8988T (cell line): ENCODE results near the gene ZNF287.

ENCODE experiments used
- DNase-seq: peaks from one replicate; pipeline ENCODE4 v3.0.0; 2011

ZNF287 gene

DNA sequence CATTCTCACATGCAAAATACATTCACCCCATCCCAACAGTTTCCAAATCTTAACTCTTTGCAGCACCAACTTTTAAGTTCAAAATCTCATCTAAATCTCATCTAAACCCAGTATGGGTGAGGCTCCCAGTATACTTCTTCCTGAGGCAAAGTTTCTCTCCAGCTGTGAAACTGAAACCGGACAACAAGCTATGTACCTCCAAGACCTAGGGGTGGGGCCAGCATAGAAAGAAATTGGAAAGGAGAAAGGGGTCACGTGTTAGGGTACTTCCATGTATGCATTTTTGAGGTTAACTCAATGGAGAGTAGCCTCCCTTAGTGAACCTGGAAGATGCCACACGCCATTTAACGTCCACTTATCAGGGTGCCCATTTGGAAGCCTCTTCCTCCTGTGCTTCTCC is 53.1 kb downstream of the ZNF287 start:
- DNase-seq, result no peak

DNA sequence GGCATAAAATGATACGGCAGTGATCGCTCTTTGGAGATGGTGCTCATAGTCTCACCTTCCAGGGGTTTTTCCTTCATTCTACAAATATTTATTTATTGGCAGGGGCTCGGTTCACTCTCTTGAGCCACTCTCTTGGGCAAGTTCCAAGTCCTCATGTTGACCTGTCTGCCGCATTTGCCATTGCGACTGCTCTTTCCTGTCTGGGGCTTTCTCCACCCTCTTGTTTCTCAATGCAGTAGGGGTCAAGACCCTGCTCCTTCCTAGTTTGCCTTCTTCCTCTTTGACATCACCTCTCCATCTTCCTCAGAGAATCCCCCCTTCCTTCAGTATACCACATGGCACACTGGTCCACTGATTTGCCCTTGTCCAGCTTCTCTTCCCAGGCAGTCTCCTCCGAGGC is 55.1 kb downstream of the ZNF287 start:
- no peak for DNase-seq

DNA sequence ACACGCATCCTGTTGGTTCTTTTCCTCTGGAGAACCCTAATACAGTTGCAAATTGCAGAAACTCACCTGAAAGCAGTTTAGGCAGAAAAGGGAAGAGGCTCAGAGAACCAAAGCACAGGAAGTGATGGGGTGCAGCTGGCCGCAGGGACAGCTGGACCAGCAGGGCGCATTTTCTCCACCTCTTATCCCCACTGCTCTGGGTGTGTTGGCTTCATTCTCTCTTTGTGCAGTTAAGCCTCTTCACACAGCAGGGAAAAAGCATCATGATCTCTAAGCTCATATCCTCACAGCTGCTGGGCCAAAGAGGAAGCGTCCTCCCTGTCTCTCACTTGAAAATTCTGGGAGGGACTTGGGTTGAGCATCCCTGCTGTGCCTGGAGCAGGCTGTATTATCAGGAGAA is 57.0 kb downstream of the ZNF287 start:
- no peak for DNase-seq

DNA sequence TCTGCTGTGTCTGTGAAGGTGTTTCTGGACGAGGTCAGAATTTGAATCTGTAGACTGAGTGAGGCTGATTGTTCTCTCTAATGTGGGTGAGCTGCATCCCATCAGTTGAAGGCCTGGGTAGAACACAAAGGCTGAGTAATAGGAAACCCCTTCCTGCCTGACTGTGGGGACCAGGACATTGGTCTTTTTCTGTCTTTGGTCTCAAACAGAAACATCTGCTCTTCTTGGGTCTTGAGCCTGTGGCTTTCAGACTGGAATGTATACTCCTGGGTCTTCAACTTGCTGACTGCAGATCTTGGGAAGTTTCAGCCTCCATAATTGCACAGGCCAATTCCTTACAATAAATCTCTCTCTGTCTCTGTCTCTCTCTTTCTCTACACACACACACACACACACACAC is 57.4 kb downstream of the ZNF287 start:
- DNase-seq, result no peak

DNA sequence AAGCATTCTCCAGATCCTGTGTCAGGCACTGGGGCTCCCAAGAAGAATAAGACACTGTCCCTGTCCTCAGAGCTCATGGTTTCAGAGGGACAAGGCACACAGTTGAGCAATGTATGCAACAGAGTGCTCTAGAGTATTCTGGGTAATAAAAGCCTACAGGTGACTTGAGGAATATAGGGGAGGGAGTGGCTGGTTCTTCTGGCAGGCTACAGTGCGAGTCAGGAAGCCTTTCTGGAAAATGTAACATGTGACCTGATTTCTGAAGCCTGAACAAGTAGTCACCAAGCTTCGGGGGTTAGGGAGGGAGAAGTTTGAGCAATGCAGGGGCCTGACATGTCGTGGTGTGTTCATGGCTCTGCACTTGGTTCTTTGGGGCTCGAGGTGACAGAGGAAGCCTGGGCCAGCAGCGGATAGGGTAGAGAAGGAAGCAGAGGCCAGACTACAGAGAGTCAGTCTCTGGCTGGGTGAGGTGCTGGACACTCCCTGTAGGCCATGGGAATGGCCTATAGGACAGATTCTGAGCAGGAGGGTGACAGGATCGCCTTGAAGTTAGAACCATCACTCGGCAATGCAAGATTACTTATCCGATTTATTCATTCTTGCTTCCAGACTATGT is 61.0 kb downstream of the ZNF287 start:
- DNase-seq, result no peak

DNA sequence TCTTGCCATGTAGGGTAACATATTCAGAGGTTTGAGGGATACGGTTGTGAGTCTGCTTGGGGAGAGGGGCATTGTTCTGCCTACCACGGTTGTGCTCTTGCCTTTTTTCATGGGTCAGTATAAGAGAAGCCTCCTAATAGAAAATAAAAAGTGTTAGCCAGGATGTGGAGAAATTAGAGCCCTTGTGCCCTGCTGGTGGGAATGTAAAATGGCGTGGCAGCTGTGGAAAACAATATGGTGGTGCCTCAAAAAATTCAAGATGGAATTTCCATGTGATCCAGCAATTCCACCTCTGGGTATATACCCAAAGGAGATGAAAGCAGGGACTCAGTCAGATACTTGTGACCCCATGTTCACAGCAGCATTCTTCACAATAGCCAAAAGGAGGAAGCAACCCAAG is 62.8 kb downstream of the ZNF287 start:
- no peak for DNase-seq

DNA sequence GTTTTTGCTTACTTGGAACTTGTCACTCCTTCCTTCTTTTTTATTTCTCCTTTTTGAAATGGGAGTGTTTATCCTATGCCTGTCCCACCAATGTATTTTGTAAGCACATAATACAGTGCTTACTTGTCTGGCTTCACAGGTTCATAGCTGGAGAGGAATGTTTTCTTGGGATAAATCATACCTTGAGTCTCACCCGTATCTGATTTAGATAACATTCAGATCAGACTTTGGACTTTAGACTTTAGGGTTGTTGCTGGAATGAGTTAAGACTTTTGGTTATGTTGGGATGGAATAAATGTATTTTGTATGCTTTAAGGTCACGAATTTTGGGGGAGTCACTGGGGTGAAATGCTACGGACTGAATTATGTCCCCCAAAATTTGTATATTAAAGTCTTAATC is 64.0 kb downstream of the ZNF287 start:
- DNase-seq, result no peak
